ENCODE data around the gene KIAA1755. TPM values are rescaled to one million over a fixed set of nuclear protein-coding genes. Genes with fewer than 3 reads are reported as not detected.
A peak's percentile ranks its signal among the peaks of the same experiment; 100 is the strongest.

KIAA1755 gene
- total and polyA plus RNA-seq, 2 of the 4 experiments (the other 2 are of a cell fraction), result 2.5 to 5.1 TPM

GRCh38 chr20:38191654-38192053 lies 68.9 kb downstream of the KIAA1755 start:
- DNase-seq (peak; percentile 54), ATAC-seq (ENCODE audit: low read depth) (peak; percentile 22)
- in situ Hi-C loops (cut with MboI; ENCODE audit: low sequenced_read_pairs) (no loop called here), dilution Hi-C loops (cut with HindIII; ENCODE audit: low sequenced_read_pairs, unreplicated experiment) (no loop called here), intact Hi-C loops (cut with micrococcal nuclease) (no loop called here)
- Histone ChIP-seq H3K9me1 (ENCODE audit: insufficient read depth, low read length) (peaks cover 12% of the 10 kb centered on the region; the same call in 1 of the 2 replicates), H3K14ac (replicated peaks; ENCODE audit: low read depth, low read length) (peak overlapping the region; percentile 66), H2AK9ac (replicated peaks; ENCODE audit: low read depth, low read length, poor library complexity) (no peak overlapping the region), H3K18ac (ENCODE audit: low read depth, low read length) (peak overlapping the region; percentile 68), H4K20me1 (ENCODE audit: insufficient read depth, low read length) (no peaks in the 10 kb centered on the region), H3K56ac (ENCODE audit: extremely low read depth, insufficient read depth, low read length) (no peak overlapping the region), H3K4me2 (ENCODE audit: low read depth, low read length) (no peak overlapping the region), H2AK5ac (ENCODE audit: low read depth, low read length) (peak overlapping the region; percentile 60; the same call in 1 of the 2 replicates), H4K8ac (ENCODE audit: low read depth in 2 of 2, low read length in 2 of 2) (peak overlapping the region in 1 of 2 experiments; percentile 54; a peak in 1 of 4 replicates), H3K9ac (ENCODE audit: low read depth, low read length) (no peak overlapping the region), H2BK5ac (ENCODE audit: low read depth, low read length, poor library complexity, severe bottlenecking) (no peak overlapping the region), H4K5ac (ENCODE audit: low read depth, low read length) (0 out of 2 replicates have a peak overlapping the region, but pooled peaks have one; percentile 5), H3K9me3 (ENCODE audit: control insufficient read depth, insufficient read depth, low read length) (no peaks in the 10 kb centered on the region), H3K27me3 (ENCODE audit: control insufficient read depth, insufficient read depth, low read length) (no peaks in the 10 kb centered on the region), H2BK15ac (ENCODE audit: low read depth, low read length) (peak overlapping the region; percentile 75; the same call in 2 of the 3 replicates), H3K36me3 (ENCODE audit: control insufficient read depth, insufficient read depth, low read length) (no peaks in the 10 kb centered on the region), H2BK120ac (ENCODE audit: low read depth, low read length) (peak overlapping the region; percentile 38; the same call in 1 of the 2 replicates), H3K4me1 (ENCODE audit: control insufficient read depth, insufficient read depth, low read length) (peaks cover 20% of the 10 kb centered on the region), H3K4ac (ENCODE audit: low read depth, low read length) (peak overlapping the region; percentile 68), H2AFZ (replicated peaks; ENCODE audit: low read length, poor library complexity) (no peak overlapping the region), H3K23ac (ENCODE audit: low read depth, low read length) (no peak overlapping the region; the same call in 1 of the 2 replicates), H2BK20ac (ENCODE audit: low read depth, low read length) (peak overlapping the region; percentile 78), H3K27ac (ENCODE audit: insufficient read depth, low read length) (no peak overlapping the region), H3K79me1 (ENCODE audit: low read depth in 1 of 2, low read length in 2 of 2) (no peaks in the 10 kb centered on the region), H3K4me3 (ENCODE audit: insufficient read depth, low read depth, low read length) (no peak overlapping the region), H4K91ac (ENCODE audit: insufficient read depth, low read depth, low read length) (peak overlapping the region; percentile 40; the same call in 1 of the 2 replicates)
- no TSS peak for BruUV-seq (replicated peaks)
- ChIA-PET POLR2A (ENCODE audit: unreplicated experiment) (no interaction called here), CTCF (no interaction called here)
- 71% methylated on average over 5 of the region's 5 CpGs; no CpG with 5 or more reads in 1 of the 2 experiments for WGBS, 2 experiments (ENCODE audit: extremely low coverage in 2 of 2, insufficient read length in 1 of 2)
- TF ChIP-seq SMC3 (IDR thresholded peaks at IDR 0.05; ENCODE audit: low read depth, low read length) (no peak), MAZ (IDR thresholded peaks at IDR 0.05; ENCODE audit: borderline replicate concordance, low read depth, low read length) (no peak), USF2 (IDR thresholded peaks at IDR 0.05; ENCODE audit: low read depth, low read length) (peak; percentile 48; the same call in 1 of the 2 replicates), RCOR1 (IDR thresholded peaks at IDR 0.05; ENCODE audit: insufficient replicate concordance, low read length) (no peak), CEBPB (IDR thresholded peaks at IDR 0.05; ENCODE audit: low read depth, low read length) (peak; percentile 54), RAD21 (IDR thresholded peaks at IDR 0.05; ENCODE audit: low read length) (no peak), MAFK (IDR thresholded peaks at IDR 0.05; ENCODE audit: low read depth, low read length) (no peak), MXI1 (IDR thresholded peaks at IDR 0.05; ENCODE audit: borderline replicate concordance, low read depth, low read length) (peak; percentile 39; the same call in 1 of the 2 replicates)

Data from IMR-90 (cell line).